ENCODE measurements around the gene RABGAP1L.

DNA sequence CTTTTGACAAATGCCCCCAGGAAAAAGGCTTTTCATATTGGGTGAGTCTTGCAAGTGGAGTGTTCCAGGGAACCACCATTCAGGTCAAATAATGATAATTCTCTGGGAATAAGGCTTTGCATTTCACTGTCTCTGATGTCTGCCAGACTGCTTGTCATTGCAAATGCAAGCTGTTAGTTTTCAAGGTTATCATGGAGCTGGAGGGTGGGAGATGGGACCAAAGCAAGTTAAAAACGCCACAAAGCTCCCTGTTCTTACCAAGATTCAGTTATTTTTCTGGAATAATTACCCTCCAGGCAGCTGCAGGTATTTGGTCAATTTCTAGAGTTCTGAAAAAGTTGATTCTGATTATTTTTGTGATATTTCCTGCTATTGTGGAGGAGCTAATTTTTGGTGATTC lies 498.6 kb downstream of the RABGAP1L start:
- TF ChIP-seq CTCF (IDR thresholded peaks at IDR 0.05) = no peak
- TF ChIP-seq POLR2A (IDR thresholded peaks at IDR 0.05) = no peak

All from Peyer's patch (tissue), 4 donors.